A673 (cell line): ENCODE measurements around the gene SYNJ2. TPM values are rescaled to one million over a fixed set of nuclear protein-coding genes. Genes with fewer than 3 reads are reported as not detected.

ENCODE experiments used
- BruUV-seq: library from RNA; stranded (reverse); fragments of 400-500 nt; replicated peaks from 2 replicates; lab custom pipeline; 2021; lab: Mats Ljungman, UMichigan
- CTCF ChIA-PET: fragments of 300-600 bp; sonication (Branson Sonifier 250); formaldehyde crosslinking; loops from one replicate; lab custom pipeline; 2022; ENCODE audit warnings: antibody characterized with exemption; lab: Charles Lee
- POLR2A ChIA-PET: fragments of 300-600 bp; sonication (Branson Sonifier 250); formaldehyde crosslinking; loops from one replicate; lab custom pipeline; 2022; ENCODE audit warnings: antibody characterized with exemption; ENCODE audit not compliant: low non-redundant PET; lab: Charles Lee
- DNase-seq: peaks from one replicate; pipeline ENCODE4 v3.0.0-alpha.2; 2015; ENCODE audit warnings: low spot score
- H3K27ac ChIP-seq: fragments of 200-600 bp; sonication (generic); 2 replicates; pipeline ENCODE4 v1.5.1; 2016; ENCODE audit warnings: mixed run types, low read depth, mild to moderate bottlenecking, mixed read lengths, antibody characterized with exemption, low read length; ENCODE audit not compliant: poor library complexity, severe bottlenecking
- H3K27me3 ChIP-seq: fragments of 200-600 bp; sonication (generic); replicated peaks from 2 replicates; pipeline ENCODE4 v1.6.1; 2017; ENCODE audit warnings: mixed run types, low read depth, mild to moderate bottlenecking, mixed read lengths, antibody characterized with exemption, low read length; ENCODE audit not compliant: insufficient read depth, poor library complexity
- H3K36me3 ChIP-seq: fragments of 200-600 bp; sonication (generic); 2 replicates; pipeline ENCODE4 v1.6.1; 2016; ENCODE audit warnings: mixed run types, mild to moderate bottlenecking, mixed read lengths, antibody characterized with exemption, low read length; ENCODE audit not compliant: insufficient read depth, poor library complexity, severe bottlenecking
- H3K4me1 ChIP-seq: fragments of 200-600 bp; sonication (generic); 2 replicates; pipeline ENCODE4 v1.6.1; 2017; ENCODE audit warnings: mixed run types, mild to moderate bottlenecking, mixed read lengths, antibody characterized with exemption, low read length; ENCODE audit not compliant: insufficient read depth, poor library complexity, severe bottlenecking
- H3K4me3 ChIP-seq: fragments of 200-600 bp; sonication (generic); 2 replicates; pipeline ENCODE4 v1.5.1; 2016; ENCODE audit warnings: low read depth, mixed run types, mild to moderate bottlenecking, mixed read lengths, low read length; ENCODE audit not compliant: poor library complexity, severe bottlenecking
- H3K9me3 ChIP-seq: fragments of 200-600 bp; sonication (generic); 2 replicates; pipeline ENCODE4 v1.6.1; 2016; ENCODE audit warnings: mixed run types, low read depth, mild to moderate bottlenecking, mixed read lengths, antibody characterized with exemption, low read length; ENCODE audit not compliant: poor library complexity, severe bottlenecking
- EZH2 ChIP-seq: fragments of 200-600 bp; sonication (generic); IDR thresholded peaks from 2 replicates; pipeline ENCODE4 v1.6.1; 2017; ENCODE audit warnings: borderline replicate concordance, low read depth, mild to moderate bottlenecking, mixed read lengths, antibody characterized with exemption, low read length; ENCODE audit not compliant: poor library complexity, severe bottlenecking
- intact Hi-C: fragments of 100-400 bp; cut with micrococcal nuclease; formaldehyde crosslinking; loops from one replicate; pipeline ENCODE4 v1.10.0; 2022; ENCODE audit not compliant: unreplicated experiment
- total RNA-seq: library from RNA; stranded (reverse); gene quantifications from 2 replicates; pipeline ENCODE4 v1.2.3, GENCODE V29; 2021
- TF ChIP-seq, protein P1 (sequence below): fragments of 300-800, 200-600 bp; sonication (generic); conservative IDR thresholded peaks from 2 replicates; pipeline ENCODE4 v1.5.1; 2017; ENCODE audit warnings: low read depth, mild to moderate bottlenecking, antibody characterized with exemption, low read length, moderate library complexity, mixed read lengths

The SYNJ2 gene
- total RNA-seq, 1 experiment from 2014 or later: 37.0 TPM

DNA sequence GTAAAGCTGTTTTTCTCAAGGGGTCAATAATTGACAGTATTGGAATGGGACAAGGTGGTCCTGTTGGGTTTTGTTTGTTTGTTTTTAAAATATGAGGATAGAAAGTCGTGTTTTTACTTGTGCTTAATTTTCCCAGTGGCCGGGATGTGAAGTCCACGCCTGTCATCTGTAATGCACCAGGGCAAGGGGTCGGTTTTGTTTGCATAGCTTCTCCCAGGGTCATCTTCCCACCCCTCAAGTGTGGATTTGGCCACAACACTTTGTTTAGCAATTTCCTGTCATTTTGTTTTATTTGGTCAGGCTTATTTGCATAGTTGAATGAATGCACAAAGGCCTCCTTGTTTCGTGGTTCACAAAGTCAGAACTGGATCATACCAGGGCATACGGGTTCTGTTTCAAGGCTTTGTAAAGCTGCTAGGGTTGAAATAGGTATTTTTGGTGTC is 29.8 kb downstream of the SYNJ2 start:
- H3K27me3 ChIP-seq: no peaks in the 10 kb centered on the region
- POLR2A ChIA-PET: no interaction called here
- H3K4me1 ChIP-seq: peaks cover 62% of the 10 kb centered on the region
- H3K4me3 ChIP-seq: no peak overlapping the region
- BruUV-seq: no TSS peak
- CTCF ChIA-PET: no interaction called here
- no peak overlapping the region for H3K27ac ChIP-seq
- DNase-seq: no peak
- intact Hi-C loops: no loop called here
- no peak for TF ChIP-seq EZH2
- TF ChIP-seq, protein P1, sequence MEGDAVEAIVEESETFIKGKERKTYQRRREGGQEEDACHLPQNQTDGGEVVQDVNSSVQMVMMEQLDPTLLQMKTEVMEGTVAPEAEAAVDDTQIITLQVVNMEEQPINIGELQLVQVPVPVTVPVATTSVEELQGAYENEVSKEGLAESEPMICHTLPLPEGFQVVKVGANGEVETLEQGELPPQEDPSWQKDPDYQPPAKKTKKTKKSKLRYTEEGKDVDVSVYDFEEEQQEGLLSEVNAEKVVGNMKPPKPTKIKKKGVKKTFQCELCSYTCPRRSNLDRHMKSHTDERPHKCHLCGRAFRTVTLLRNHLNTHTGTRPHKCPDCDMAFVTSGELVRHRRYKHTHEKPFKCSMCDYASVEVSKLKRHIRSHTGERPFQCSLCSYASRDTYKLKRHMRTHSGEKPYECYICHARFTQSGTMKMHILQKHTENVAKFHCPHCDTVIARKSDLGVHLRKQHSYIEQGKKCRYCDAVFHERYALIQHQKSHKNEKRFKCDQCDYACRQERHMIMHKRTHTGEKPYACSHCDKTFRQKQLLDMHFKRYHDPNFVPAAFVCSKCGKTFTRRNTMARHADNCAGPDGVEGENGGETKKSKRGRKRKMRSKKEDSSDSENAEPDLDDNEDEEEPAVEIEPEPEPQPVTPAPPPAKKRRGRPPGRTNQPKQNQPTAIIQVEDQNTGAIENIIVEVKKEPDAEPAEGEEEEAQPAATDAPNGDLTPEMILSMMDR: no peak
- no peaks in the 10 kb centered on the region for H3K36me3 ChIP-seq
- H3K9me3 ChIP-seq: no peaks in the 10 kb centered on the region

GRCh38 chr6:158011980-158012566 is 30.4 kb downstream of the SYNJ2 start:
- no peak overlapping the region for H3K4me3 ChIP-seq
- H3K9me3 ChIP-seq: no peaks in the 10 kb centered on the region
- CTCF ChIA-PET: no interaction called here
- POLR2A ChIA-PET: interaction anchor here (0.5 kb wide), 1 partner anchor 18 kb away, joined by 3 read pairs; no protein-coding TSS in a partner anchor
- peak overlapping the region; percentile 24 for H3K27ac ChIP-seq
- intact Hi-C loops: no loop called here
- H3K27me3 ChIP-seq: no peaks in the 10 kb centered on the region
- H3K36me3 ChIP-seq: no peaks in the 10 kb centered on the region
- no TSS peak for BruUV-seq
- no peak for DNase-seq
- TF ChIP-seq, protein P1: no peak
- no peak for TF ChIP-seq EZH2
- peaks cover 68% of the 10 kb centered on the region for H3K4me1 ChIP-seq

- H3K36me3 ChIP-seq: no peaks in the 10 kb centered on the region
- no TSS peak for BruUV-seq
Measured at GRCh38 chr6:158013904-158014504, 32.3 kb downstream of the SYNJ2 start.

More at GRCh38 chr6:158013904-158014504, 32.3 kb downstream of the SYNJ2 start:
- CTCF ChIA-PET: interaction anchor here (1.2 kb wide), 1 partner anchor 13 kb away, joined by 4 read pairs; no protein-coding TSS in a partner anchor
- intact Hi-C loops: no loop called here
- H3K27me3 ChIP-seq: no peaks in the 10 kb centered on the region
- POLR2A ChIA-PET: no interaction called here
- TF ChIP-seq, protein P1: no peak
- TF ChIP-seq EZH2: no peak
- peaks cover 70% of the 10 kb centered on the region for H3K4me1 ChIP-seq
- no peak overlapping the region for H3K27ac ChIP-seq
- no peaks in the 10 kb centered on the region for H3K9me3 ChIP-seq
- no peak for DNase-seq
- H3K4me3 ChIP-seq: no peak overlapping the region
